ENCODE data around the gene C19orf81. TPM values are rescaled to one million over a fixed set of nuclear protein-coding genes. Genes with fewer than 3 reads are reported as not detected.

Gene C19orf81
- total and polyA plus RNA-seq, 9 of the 15 experiments (the other 6 are each of a cell fraction or from before 2014, with no cell fraction given): 2.5 to 42.9 (median 33.0) TPM; not detected in 4

- TF ChIP-seq STAG1 (CRISPR knock-in tag; IDR thresholded peaks at IDR 0.05; ENCODE audit: borderline replicate concordance) (peak; percentile 81), SRSF9 (IDR thresholded peaks at IDR 0.05; ENCODE audit: borderline replicate concordance, low read depth, low read length) (no peak), SMC3 (conservative IDR thresholded peaks at IDR 0.05; ENCODE audit: insufficient read depth, low read depth, low read length) (peak; percentile 88), ZBTB8A (IDR thresholded peaks at IDR 0.05; ENCODE audit: partially characterized antibody) (no peak), FOSL1 (tag; conservative IDR thresholded peaks at IDR 0.05) (peak; percentile 51; the same call in 1 of the 2 replicates), NFE2L1 (tag; IDR thresholded peaks at IDR 0.05; ENCODE audit: borderline replicate concordance, low read depth) (no peak), ZNF3 (CRISPR knock-in tag; IDR thresholded peaks at IDR 0.05) (no peak), BRCA1 (IDR thresholded peaks at IDR 0.05) (no peak), BRCA1 (CRISPR knock-in tag; IDR thresholded peaks at IDR 0.05) (no peak), SIN3B (IDR thresholded peaks at IDR 0.05; ENCODE audit: low read depth) (no peak), PURB (CRISPR knock-in tag; IDR thresholded peaks at IDR 0.05; ENCODE audit: low read depth) (no peak), TOE1 (IDR thresholded peaks at IDR 0.05; ENCODE audit: borderline replicate concordance) (no peak), TOE1 (CRISPR knock-in tag; IDR thresholded peaks at IDR 0.05; ENCODE audit: borderline replicate concordance, low read depth) (no peak), ZNF431 (CRISPR knock-in tag; IDR thresholded peaks at IDR 0.05) (no peak), ZNF79 (CRISPR knock-in tag; IDR thresholded peaks at IDR 0.05; ENCODE audit: low read depth) (no peak), NBN (IDR thresholded peaks at IDR 0.05; ENCODE audit: low read depth) (no peak)
- TF ChIP-seq, protein P1, sequence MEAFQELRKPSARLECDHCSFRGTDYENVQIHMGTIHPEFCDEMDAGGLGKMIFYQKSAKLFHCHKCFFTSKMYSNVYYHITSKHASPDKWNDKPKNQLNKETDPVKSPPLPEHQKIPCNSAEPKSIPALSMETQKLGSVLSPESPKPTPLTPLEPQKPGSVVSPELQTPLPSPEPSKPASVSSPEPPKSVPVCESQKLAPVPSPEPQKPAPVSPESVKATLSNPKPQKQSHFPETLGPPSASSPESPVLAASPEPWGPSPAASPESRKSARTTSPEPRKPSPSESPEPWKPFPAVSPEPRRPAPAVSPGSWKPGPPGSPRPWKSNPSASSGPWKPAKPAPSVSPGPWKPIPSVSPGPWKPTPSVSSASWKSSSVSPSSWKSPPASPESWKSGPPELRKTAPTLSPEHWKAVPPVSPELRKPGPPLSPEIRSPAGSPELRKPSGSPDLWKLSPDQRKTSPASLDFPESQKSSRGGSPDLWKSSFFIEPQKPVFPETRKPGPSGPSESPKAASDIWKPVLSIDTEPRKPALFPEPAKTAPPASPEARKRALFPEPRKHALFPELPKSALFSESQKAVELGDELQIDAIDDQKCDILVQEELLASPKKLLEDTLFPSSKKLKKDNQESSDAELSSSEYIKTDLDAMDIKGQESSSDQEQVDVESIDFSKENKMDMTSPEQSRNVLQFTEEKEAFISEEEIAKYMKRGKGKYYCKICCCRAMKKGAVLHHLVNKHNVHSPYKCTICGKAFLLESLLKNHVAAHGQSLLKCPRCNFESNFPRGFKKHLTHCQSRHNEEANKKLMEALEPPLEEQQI (IDR thresholded peaks at IDR 0.05): no peak
- TF ChIP-seq, protein P2, sequence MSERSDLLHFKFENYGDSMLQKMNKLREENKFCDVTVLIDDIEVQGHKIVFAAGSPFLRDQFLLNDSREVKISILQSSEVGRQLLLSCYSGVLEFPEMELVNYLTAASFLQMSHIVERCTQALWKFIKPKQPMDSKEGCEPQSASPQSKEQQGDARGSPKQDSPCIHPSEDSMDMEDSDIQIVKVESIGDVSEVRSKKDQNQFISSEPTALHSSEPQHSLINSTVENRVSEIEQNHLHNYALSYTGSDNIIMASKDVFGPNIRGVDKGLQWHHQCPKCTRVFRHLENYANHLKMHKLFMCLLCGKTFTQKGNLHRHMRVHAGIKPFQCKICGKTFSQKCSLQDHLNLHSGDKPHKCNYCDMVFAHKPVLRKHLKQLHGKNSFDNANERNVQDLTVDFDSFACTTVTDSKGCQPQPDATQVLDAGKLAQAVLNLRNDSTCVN (CRISPR knock-in tag; IDR thresholded peaks at IDR 0.05): no peak
- TF ChIP-seq, protein P3, sequence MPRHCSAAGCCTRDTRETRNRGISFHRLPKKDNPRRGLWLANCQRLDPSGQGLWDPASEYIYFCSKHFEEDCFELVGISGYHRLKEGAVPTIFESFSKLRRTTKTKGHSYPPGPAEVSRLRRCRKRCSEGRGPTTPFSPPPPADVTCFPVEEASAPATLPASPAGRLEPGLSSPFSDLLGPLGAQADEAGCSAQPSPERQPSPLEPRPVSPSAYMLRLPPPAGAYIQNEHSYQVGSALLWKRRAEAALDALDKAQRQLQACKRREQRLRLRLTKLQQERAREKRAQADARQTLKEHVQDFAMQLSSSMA (CRISPR knock-in tag; IDR thresholded peaks at IDR 0.05): no peak
- TF ChIP-seq, protein P4, sequence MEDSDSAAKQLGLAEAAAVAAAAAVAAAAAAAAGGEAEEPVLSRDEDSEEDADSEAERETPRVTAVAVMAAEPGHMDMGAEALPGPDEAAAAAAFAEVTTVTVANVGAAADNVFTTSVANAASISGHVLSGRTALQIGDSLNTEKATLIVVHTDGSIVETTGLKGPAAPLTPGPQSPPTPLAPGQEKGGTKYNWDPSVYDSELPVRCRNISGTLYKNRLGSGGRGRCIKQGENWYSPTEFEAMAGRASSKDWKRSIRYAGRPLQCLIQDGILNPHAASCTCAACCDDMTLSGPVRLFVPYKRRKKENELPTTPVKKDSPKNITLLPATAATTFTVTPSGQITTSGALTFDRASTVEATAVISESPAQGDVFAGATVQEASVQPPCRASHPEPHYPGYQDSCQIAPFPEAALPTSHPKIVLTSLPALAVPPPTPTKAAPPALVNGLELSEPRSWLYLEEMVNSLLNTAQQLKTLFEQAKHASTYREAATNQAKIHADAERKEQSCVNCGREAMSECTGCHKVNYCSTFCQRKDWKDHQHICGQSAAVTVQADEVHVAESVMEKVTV (CRISPR knock-in tag; IDR thresholded peaks at IDR 0.05): peak; percentile 84
- TF ChIP-seq, protein P5, sequence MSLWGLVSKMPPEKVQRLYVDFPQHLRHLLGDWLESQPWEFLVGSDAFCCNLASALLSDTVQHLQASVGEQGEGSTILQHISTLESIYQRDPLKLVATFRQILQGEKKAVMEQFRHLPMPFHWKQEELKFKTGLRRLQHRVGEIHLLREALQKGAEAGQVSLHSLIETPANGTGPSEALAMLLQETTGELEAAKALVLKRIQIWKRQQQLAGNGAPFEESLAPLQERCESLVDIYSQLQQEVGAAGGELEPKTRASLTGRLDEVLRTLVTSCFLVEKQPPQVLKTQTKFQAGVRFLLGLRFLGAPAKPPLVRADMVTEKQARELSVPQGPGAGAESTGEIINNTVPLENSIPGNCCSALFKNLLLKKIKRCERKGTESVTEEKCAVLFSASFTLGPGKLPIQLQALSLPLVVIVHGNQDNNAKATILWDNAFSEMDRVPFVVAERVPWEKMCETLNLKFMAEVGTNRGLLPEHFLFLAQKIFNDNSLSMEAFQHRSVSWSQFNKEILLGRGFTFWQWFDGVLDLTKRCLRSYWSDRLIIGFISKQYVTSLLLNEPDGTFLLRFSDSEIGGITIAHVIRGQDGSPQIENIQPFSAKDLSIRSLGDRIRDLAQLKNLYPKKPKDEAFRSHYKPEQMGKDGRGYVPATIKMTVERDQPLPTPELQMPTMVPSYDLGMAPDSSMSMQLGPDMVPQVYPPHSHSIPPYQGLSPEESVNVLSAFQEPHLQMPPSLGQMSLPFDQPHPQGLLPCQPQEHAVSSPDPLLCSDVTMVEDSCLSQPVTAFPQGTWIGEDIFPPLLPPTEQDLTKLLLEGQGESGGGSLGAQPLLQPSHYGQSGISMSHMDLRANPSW (CRISPR knock-in tag; IDR thresholded peaks at IDR 0.05): no peak
Measured at GRCh38 chr19:50705422-50706019, 56.3 kb downstream of the C19orf81 start (continued).

Measured in K562 (cell line).